GM12801 (cell line): Measurements from ENCODE around the gene MEIS2.

Experiments used
- CTCF ChIP-seq: IDR thresholded peaks from one replicate; pipeline ENCODE4 v1.5.1; 2011; ENCODE audit warnings: control low read depth; ENCODE audit not compliant: insufficient read length; ENCODE audit errors: extremely low read depth

Gene MEIS2

GRCh38 chr15:37112971-37113670 lies 12.8 kb upstream of the MEIS2 start:
- no peak for TF ChIP-seq CTCF

GRCh38 chr15:37112171-37112570 lies 11.8 kb upstream of the MEIS2 start:
- TF ChIP-seq CTCF = no peak

GRCh38 chr15:37111427-37111717 lies 11.0 kb upstream of the MEIS2 start:
- no peak for TF ChIP-seq CTCF

- no peak for TF ChIP-seq CTCF
These were observed 9.7 kb upstream of the MEIS2 start for GRCh38 chr15:37109872-37110572.

- no peak for TF ChIP-seq CTCF
These were observed 9.0 kb upstream of the MEIS2 start for GRCh38 chr15:37109168-37109871.

GRCh38 chr15:37108381-37109167 lies 8.2 kb upstream of the MEIS2 start:
- no peak for TF ChIP-seq CTCF
